Glutamatergic neuron (in vitro differentiated cells): ENCODE measurements around the gene NHEJ1. TPM values are rescaled to one million over a fixed set of nuclear protein-coding genes. Genes with fewer than 3 reads are reported as not detected.

Source experiments
- DNase-seq: peaks from one replicate; pipeline ENCODE4 v3.0.0; 2022
- H3K27ac Mint-ChIP-seq: one replicate; pipeline ENCODE4 v1.8.0; 2020; ENCODE audit warnings: mild to moderate bottlenecking, mixed read lengths, inconsistent platforms; ENCODE audit not compliant: unreplicated experiment
- H3K27me3 Mint-ChIP-seq: one replicate; pipeline ENCODE4 v1.8.0; 2020; ENCODE audit warnings: mild to moderate bottlenecking, moderate library complexity, mixed read lengths, inconsistent platforms; ENCODE audit not compliant: unreplicated experiment
- H3K36me3 Mint-ChIP-seq: one replicate; pipeline ENCODE4 v1.8.0; 2020; ENCODE audit warnings: mild to moderate bottlenecking, mixed read lengths, inconsistent platforms; ENCODE audit not compliant: unreplicated experiment
- H3K4me1 Mint-ChIP-seq: one replicate; pipeline ENCODE4 v1.8.0; 2020; ENCODE audit warnings: mild to moderate bottlenecking, low read depth, mixed read lengths, inconsistent platforms; ENCODE audit not compliant: unreplicated experiment
- H3K4me3 Mint-ChIP-seq: one replicate; pipeline ENCODE4 v1.8.0; 2020; ENCODE audit warnings: mild to moderate bottlenecking, mixed read lengths, inconsistent platforms; ENCODE audit not compliant: unreplicated experiment
- H3K9me3 Mint-ChIP-seq: one replicate; pipeline ENCODE4 v1.8.0; 2020; ENCODE audit warnings: mild to moderate bottlenecking, moderate library complexity, mixed read lengths, inconsistent platforms; ENCODE audit not compliant: unreplicated experiment
- CTCF ChIP-seq: fragments of 200-600 bp; sonication (generic); IDR thresholded peaks from one replicate; pipeline ENCODE4 v1.5.0; 2021; ENCODE audit not compliant: partially characterized antibody, unreplicated experiment
- total RNA-seq: library from RNA; stranded (reverse); fragmentation: NEBNext Ultra II Directional; extraction: Animal tissue kit (Norgen Biotek cat#: 25700); gene quantifications from one replicate; pipeline ENCODE4 v1.2.1, GENCODE V29; 2021; ENCODE audit not compliant: unreplicated experiment

The NHEJ1 gene
- total RNA-seq, 1 donor from 2014 or later, result 24.8 TPM

DNA sequence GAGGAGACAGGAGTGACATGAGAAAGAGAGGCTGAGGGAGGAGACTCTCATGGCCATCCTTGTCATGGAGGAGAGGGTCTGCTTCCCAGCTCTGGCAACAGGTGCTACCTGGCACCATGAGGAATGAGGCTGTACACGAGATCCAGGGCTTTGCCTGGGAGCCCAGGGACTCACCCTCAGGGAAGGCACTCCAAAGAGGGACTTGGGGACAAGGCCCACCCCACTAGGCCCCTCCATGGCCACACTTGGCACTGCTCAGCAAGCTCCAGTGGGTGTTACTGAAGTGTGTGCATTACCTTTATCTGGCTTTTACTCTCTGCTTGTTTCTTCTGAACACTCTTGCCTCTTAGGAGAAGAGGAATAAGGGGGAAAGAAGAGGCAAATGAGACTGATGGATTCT, 122.0 kb downstream of the NHEJ1 start:
- peaks cover 13% of the 10 kb centered on the region for H3K27me3 Mint-ChIP-seq
- no peak overlapping the region for H3K27ac Mint-ChIP-seq
- no peaks in the 10 kb centered on the region for H3K36me3 Mint-ChIP-seq
- H3K4me3 Mint-ChIP-seq, result no peak overlapping the region
- no peaks in the 10 kb centered on the region for H3K9me3 Mint-ChIP-seq
- no peak for DNase-seq
- H3K4me1 Mint-ChIP-seq, result no peaks in the 10 kb centered on the region
- TF ChIP-seq CTCF, result no peak

DNA sequence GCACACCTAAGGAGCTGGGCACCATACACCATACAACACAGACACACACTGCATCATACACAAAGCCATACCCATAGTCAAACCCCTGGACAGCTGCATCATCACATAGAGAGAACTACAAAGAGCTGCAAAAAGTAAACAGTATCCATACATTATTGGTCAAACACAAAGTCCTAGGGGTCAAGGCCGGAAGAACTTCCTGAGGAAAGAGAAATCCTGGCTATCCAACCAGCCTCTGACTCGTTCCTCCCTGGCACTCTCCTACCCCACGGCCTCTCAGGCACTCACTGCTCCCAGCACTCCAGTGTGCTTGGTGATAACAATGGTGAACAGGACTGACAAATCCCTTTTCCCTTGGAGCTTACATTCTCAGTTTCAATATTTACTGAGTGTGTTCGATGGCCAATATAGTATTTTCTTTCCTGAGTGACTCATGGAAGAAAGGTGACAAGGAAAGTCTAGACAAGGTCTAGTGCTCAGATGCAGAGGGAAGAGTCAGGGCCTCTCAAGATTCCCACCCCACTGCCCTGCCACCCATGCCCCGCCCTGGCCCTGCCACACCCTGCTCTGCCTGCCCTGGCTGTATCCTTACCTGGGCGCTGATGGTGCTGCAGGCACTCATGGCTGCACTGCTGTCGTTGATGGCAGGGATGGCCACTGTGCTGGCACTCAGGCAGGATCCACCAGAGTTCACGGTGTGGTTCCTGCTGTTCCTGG, 122.7 kb downstream of the NHEJ1 start:
- DNase-seq, result no peak
- Mint-ChIP-seq H3K36me3 (no peaks in the 10 kb centered on the region), H3K27me3 (peaks cover 11% of the 10 kb centered on the region), H3K4me3 (no peak overlapping the region), H3K27ac (no peak overlapping the region), H3K9me3 (no peaks in the 10 kb centered on the region), H3K4me1 (no peaks in the 10 kb centered on the region)
- TF ChIP-seq CTCF, result no peak

GRCh38 chr2:219035942-219036341, 124.7 kb downstream of the NHEJ1 start:
- H3K9me3 Mint-ChIP-seq, result no peaks in the 10 kb centered on the region
- no peak overlapping the region for H3K4me3 Mint-ChIP-seq
- peaks cover 10% of the 10 kb centered on the region for H3K27me3 Mint-ChIP-seq
- no peaks in the 10 kb centered on the region for H3K4me1 Mint-ChIP-seq
- H3K27ac Mint-ChIP-seq, result no peak overlapping the region
- no peaks in the 10 kb centered on the region for H3K36me3 Mint-ChIP-seq
- DNase-seq, result no peak
- no peak for TF ChIP-seq CTCF

DNA sequence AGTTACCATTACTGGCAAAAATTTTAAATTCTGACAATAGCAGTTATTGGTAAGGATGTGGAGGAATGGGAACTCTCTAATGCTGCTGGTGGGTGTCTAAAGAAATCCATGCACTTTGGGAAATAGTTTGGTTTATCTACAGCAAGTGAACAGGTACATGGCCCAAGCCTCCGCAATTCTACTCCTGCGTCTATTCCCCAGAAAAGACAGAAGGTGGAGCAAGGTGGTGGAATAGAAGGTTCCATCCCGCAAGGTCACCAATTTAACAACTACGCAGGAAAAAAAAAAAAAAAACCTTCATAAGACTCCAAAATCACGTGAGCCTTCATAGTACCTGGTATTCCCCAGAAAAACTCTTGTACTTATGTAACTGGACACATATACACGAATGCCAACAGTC, 125.8 kb downstream of the NHEJ1 start:
- no peaks in the 10 kb centered on the region for H3K9me3 Mint-ChIP-seq
- H3K4me3 Mint-ChIP-seq, result no peak overlapping the region
- no peak for DNase-seq
- no peak for TF ChIP-seq CTCF
- peaks cover 10% of the 10 kb centered on the region for H3K27me3 Mint-ChIP-seq
- H3K36me3 Mint-ChIP-seq, result no peaks in the 10 kb centered on the region
- H3K27ac Mint-ChIP-seq, result no peak overlapping the region
- H3K4me1 Mint-ChIP-seq, result no peaks in the 10 kb centered on the region

DNA sequence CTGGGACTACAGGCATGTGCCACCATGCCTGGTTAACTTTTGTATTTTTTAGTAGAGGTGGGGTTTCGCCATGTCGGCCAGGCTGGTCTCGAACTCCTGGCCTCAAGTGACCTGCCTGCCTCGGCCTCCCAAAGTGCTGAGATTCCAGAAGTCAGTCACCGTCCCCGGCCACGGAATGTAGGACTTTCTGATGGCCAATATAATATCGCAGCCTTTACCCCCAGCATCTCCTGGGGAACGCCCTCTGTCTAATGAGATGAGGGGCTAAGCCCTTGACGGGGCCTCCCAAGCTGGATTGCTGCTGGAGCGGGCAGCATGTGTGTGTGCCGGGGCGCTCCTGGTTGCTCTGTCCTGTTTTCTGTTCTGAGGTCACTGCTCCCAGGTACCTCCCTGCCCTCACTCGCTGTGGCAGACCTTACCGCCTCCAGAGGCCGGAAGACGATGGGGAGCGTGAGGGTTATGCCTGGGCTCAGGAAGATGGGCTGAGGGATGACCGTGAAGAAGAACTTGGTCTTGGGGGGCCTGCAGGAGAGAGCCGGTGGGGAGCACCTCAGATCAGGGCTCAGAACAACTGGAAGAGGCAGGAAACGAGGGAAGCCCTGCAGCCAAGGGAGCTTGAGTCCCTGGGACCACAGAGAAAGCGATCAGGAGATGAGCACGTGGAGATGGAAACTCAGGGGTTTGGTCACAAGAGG, 128.4 kb downstream of the NHEJ1 start:
- H3K4me3 Mint-ChIP-seq, result no peak overlapping the region
- no peaks in the 10 kb centered on the region for H3K36me3 Mint-ChIP-seq
- no peaks in the 10 kb centered on the region for H3K4me1 Mint-ChIP-seq
- H3K27ac Mint-ChIP-seq, result no peak overlapping the region
- peaks cover 6% of the 10 kb centered on the region for H3K27me3 Mint-ChIP-seq
- H3K9me3 Mint-ChIP-seq, result peaks cover 2% of the 10 kb centered on the region
- TF ChIP-seq CTCF, result no peak
- DNase-seq, result no peak
